ENCODE data around the gene PIP4K2A. TPM values are rescaled to one million over a fixed set of nuclear protein-coding genes. Genes with fewer than 3 reads are reported as not detected.

The PIP4K2A gene
- total and polyA plus RNA-seq, 10 donors, result 30.1 to 168 (median 101) TPM

DNA sequence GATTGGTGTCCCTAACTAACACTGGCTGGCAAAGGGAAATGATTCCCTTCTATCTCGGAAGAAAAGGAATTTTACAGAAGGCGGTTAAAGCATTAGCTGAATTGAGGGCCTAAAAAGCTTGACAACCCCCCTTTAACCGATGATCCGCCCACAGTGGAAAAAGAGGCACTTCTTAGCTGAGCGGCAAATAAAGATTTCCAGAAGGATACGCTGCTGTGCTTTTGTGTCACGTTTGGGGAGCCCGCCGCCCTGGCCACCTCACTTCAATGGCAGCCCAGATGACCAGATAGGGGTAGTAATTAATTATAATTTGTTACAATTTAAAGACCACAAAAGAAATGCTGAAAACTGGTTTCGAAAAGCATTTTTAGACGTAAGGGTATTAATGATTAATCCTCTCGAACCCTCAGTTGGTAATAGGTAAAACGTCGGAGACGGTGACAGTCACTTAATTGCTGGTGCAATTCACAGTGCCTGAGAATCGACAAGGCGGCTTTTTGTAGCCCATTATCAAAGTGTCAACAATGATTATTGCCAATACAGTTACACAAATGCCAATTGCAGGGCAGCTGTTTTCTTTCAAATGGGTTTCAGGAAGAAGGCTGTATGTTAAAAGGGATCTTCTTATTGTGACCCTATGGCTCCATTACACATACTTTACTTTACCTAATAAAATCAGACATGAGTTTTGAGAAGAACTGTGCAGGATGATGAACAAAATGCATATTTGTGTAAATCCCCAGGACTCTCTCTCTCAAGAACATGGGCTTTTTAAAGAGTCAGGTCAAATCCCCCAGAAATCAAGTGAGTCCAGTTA lies 154.1 kb downstream of the PIP4K2A start:
- 93 to 96% (median 95%) methylated on average over 17 of the region's 17 CpGs for WGBS, 5 donors
- no peaks in the 10 kb centered on the region for H3K27me3 ChIP-seq (replicated peaks in 1 of 7)
- H3K4me3 ChIP-seq, result no peak overlapping the region
- no peaks in the 10 kb centered on the region for H3K9me3 ChIP-seq
- peaks cover 0 to 99% (median 21%) of the 10 kb centered on the region in 6 donors for H3K36me3 ChIP-seq
- peaks cover 0 to 18% (median 0%) of the 10 kb centered on the region in 6 donors for H3K4me1 ChIP-seq
- TF ChIP-seq, protein P1, sequence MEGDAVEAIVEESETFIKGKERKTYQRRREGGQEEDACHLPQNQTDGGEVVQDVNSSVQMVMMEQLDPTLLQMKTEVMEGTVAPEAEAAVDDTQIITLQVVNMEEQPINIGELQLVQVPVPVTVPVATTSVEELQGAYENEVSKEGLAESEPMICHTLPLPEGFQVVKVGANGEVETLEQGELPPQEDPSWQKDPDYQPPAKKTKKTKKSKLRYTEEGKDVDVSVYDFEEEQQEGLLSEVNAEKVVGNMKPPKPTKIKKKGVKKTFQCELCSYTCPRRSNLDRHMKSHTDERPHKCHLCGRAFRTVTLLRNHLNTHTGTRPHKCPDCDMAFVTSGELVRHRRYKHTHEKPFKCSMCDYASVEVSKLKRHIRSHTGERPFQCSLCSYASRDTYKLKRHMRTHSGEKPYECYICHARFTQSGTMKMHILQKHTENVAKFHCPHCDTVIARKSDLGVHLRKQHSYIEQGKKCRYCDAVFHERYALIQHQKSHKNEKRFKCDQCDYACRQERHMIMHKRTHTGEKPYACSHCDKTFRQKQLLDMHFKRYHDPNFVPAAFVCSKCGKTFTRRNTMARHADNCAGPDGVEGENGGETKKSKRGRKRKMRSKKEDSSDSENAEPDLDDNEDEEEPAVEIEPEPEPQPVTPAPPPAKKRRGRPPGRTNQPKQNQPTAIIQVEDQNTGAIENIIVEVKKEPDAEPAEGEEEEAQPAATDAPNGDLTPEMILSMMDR (IDR thresholded peaks at IDR 0.05 in 8 of 11, conservative IDR thresholded peaks at IDR 0.05 in 3 of 11), result no peak
- TF ChIP-seq POLR2AphosphoS5 (IDR thresholded peaks at IDR 0.05), result no peak
- no peak for TF ChIP-seq POLR2A (IDR thresholded peaks at IDR 0.05)
- no peak overlapping the region for H3K27ac ChIP-seq
- intact Hi-C loops (cut with DNase I; ENCODE audit: low total_unique reads), result no loop called here
- DNase-seq, result no peak

DNA sequence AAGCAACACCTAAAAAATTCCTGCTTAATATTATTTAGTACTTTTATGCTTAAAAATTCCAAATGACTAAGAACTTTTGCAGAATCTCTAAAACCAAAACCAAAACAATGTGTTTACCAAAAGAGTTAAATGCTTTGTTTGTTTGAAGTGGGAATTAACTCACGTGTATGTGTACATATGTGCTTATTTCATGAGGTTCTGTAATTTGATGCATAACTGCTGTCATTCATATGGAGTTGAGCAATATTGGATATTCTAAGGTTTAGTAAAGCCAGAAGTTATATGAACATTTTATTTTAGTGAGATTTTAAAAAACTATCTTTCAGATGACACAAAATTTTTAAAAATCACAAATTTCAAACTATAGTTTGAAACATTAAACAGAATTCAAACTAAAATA lies 157.1 kb downstream of the PIP4K2A start:
- Histone ChIP-seq H3K9me3 (no peaks in the 10 kb centered on the region), H3K36me3 (peaks cover 0 to 99% (median 17%) of the 10 kb centered on the region in 6 donors), H3K4me1 (peaks cover 0 to 10% (median 0%) of the 10 kb centered on the region in 6 donors), H3K27ac (no peak overlapping the region), H3K4me3 (no peak overlapping the region), H3K27me3 (replicated peaks in 1 of 7) (no peaks in the 10 kb centered on the region)
- 70 to 87% (median 87%) methylated on average over 1 of the region's 1 CpG for WGBS, 5 donors
- DNase-seq, result no peak
- TF ChIP-seq POLR2AphosphoS5 (IDR thresholded peaks at IDR 0.05) (no peak), POLR2A (IDR thresholded peaks at IDR 0.05) (no peak)
- TF ChIP-seq, protein P1 (IDR thresholded peaks at IDR 0.05 in 8 of 11, conservative IDR thresholded peaks at IDR 0.05 in 3 of 11), result no peak
- intact Hi-C loops (cut with DNase I; ENCODE audit: low total_unique reads), result no loop called here

DNA sequence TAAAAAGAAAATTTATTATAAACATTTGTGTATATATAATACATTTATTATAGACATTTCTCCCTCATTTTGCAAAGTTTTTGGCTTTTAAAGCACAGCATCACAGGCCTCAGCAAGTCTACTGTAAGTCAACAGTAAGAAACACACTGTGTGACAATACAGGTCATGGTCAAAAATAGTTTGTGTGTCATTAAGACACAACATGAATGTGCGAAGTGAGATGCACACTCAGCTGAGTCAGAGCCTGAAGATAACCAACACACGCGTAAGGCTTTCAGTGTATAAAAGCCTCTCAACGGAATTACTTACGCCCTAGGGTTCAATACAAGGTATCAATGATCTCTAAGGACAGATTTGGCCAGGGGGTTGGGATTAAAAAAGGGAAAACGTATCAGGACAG lies 157.6 kb downstream of the PIP4K2A start:
- 93 to 99% (median 96%) methylated on average over 6 of the region's 6 CpGs for WGBS, 5 donors
- intact Hi-C loops (cut with DNase I; ENCODE audit: low total_unique reads), result no loop called here

More for the DNA sequence above, 157.6 kb downstream of the PIP4K2A start:
- Histone ChIP-seq H3K36me3 (peaks cover 0 to 99% (median 17%) of the 10 kb centered on the region in 6 donors), H3K27ac (no peak overlapping the region), H3K9me3 (no peaks in the 10 kb centered on the region), H3K27me3 (replicated peaks in 1 of 7) (no peaks in the 10 kb centered on the region), H3K4me1 (peaks cover 0 to 10% (median 0%) of the 10 kb centered on the region in 6 donors), H3K4me3 (no peak overlapping the region)
- DNase-seq, result no peak
- TF ChIP-seq, protein P1 (IDR thresholded peaks at IDR 0.05 in 8 of 11, conservative IDR thresholded peaks at IDR 0.05 in 3 of 11), result no peak
- TF ChIP-seq POLR2AphosphoS5 (IDR thresholded peaks at IDR 0.05) (no peak), POLR2A (IDR thresholded peaks at IDR 0.05) (no peak)

Data from spleen (tissue), 11 donors.